SIG-M5 treated with dmso at 0.1 percent for 504 hours (cell line): ENCODE data around the gene ARHGEF4.
A peak's percentile ranks its signal among the peaks of the same experiment; 100 is the strongest.

Source experiments
- DNase-seq: peaks from one replicate; lab custom pipeline; 2025; ENCODE audit not compliant: unreplicated experiment; lab: John Stamatoyannopoulos, UW

ARHGEF4 gene

GRCh38 chr2:130819608-130820278 is 17.0 kb upstream of the ARHGEF4 start:
- no peak for DNase-seq

GRCh38 chr2:130820279-130820861 is 16.3 kb upstream of the ARHGEF4 start:
- no peak for DNase-seq

- DNase-seq, result no peak
These were observed 14.8 kb upstream of the ARHGEF4 start for GRCh38 chr2:130821867-130822266.

GRCh38 chr2:130822766-130823165 is 13.9 kb upstream of the ARHGEF4 start:
- no peak for DNase-seq

GRCh38 chr2:130823171-130823885 is 13.4 kb upstream of the ARHGEF4 start:
- DNase-seq, result no peak

GRCh38 chr2:130823886-130824491 is 12.7 kb upstream of the ARHGEF4 start:
- DNase-seq, result no peak

- peak; percentile 35 for DNase-seq
These were observed 12.1 kb upstream of the ARHGEF4 start for GRCh38 chr2:130824492-130825061.

- DNase-seq, result no peak
These were observed 11.3 kb upstream of the ARHGEF4 start for GRCh38 chr2:130825231-130825965.

- DNase-seq, result no peak
These were observed 10.8 kb upstream of the ARHGEF4 start for GRCh38 chr2:130825966-130826253.

- DNase-seq, result no peak
These were observed 10.3 kb upstream of the ARHGEF4 start for GRCh38 chr2:130826419-130826818.

GRCh38 chr2:130826821-130827501 is 9.8 kb upstream of the ARHGEF4 start:
- no peak for DNase-seq

- DNase-seq, result no peak
These were observed 9.0 kb upstream of the ARHGEF4 start for GRCh38 chr2:130827502-130828251.

GRCh38 chr2:130828461-130828860 is 8.3 kb upstream of the ARHGEF4 start:
- no peak for DNase-seq

GRCh38 chr2:130829015-130829414 is 7.7 kb upstream of the ARHGEF4 start:
- DNase-seq, result no peak

GRCh38 chr2:130830538-130830937 is 6.2 kb upstream of the ARHGEF4 start:
- no peak for DNase-seq

- DNase-seq, result no peak
These were observed 5.4 kb upstream of the ARHGEF4 start for GRCh38 chr2:130831356-130831755.

- DNase-seq, result no peak
These were observed 4.3 kb upstream of the ARHGEF4 start for GRCh38 chr2:130832296-130832940.

- DNase-seq, result no peak
These were observed 2.4 kb upstream of the ARHGEF4 start for GRCh38 chr2:130834091-130834930.
